GM21737 (cell line): ENCODE measurements around the gene FBXO7.

Source experiments
- ATAC-seq: cut with Tn5 transposase; IDR thresholded peaks from one replicate; pipeline ENCODE4 v1.9.1; 2021; ENCODE audit warnings: mild to moderate bottlenecking, moderate library complexity; ENCODE audit not compliant: unreplicated experiment

The FBXO7 gene

GRCh38 chr22:32531228-32531627 lies 56.6 kb downstream of the FBXO7 start:
- ATAC-seq, result no peak

GRCh38 chr22:32531931-32532819 lies 57.6 kb downstream of the FBXO7 start:
- ATAC-seq, result no peak

- no peak for ATAC-seq
These were observed 58.2 kb downstream of the FBXO7 start for GRCh38 chr22:32532820-32533128.

- ATAC-seq, result no peak
These were observed 58.9 kb downstream of the FBXO7 start for GRCh38 chr22:32533265-32534111.

- ATAC-seq, result no peak
These were observed 59.9 kb downstream of the FBXO7 start for GRCh38 chr22:32534252-32535235.

GRCh38 chr22:32535531-32536190 lies 61.0 kb downstream of the FBXO7 start:
- ATAC-seq, result no peak

GRCh38 chr22:32536352-32536751 lies 61.7 kb downstream of the FBXO7 start:
- ATAC-seq, result no peak

- ATAC-seq, result no peak
These were observed 63.9 kb downstream of the FBXO7 start for GRCh38 chr22:32538521-32538920.

GRCh38 chr22:32539631-32540421 lies 65.2 kb downstream of the FBXO7 start:
- ATAC-seq, result no peak

- ATAC-seq, result no peak
These were observed 66.9 kb downstream of the FBXO7 start for GRCh38 chr22:32541481-32541880.

- ATAC-seq, result no peak
These were observed 67.6 kb downstream of the FBXO7 start for GRCh38 chr22:32542066-32542676.

- no peak for ATAC-seq
These were observed 68.2 kb downstream of the FBXO7 start for GRCh38 chr22:32542677-32543357.

GRCh38 chr22:32544953-32545558 lies 70.4 kb downstream of the FBXO7 start:
- ATAC-seq, result no peak

GRCh38 chr22:32545801-32546200 lies 71.2 kb downstream of the FBXO7 start:
- no peak for ATAC-seq

- no peak for ATAC-seq
These were observed 71.9 kb downstream of the FBXO7 start for GRCh38 chr22:32546496-32546895.

- no peak for ATAC-seq
These were observed 72.3 kb downstream of the FBXO7 start for GRCh38 chr22:32546935-32547334.

GRCh38 chr22:32548039-32548438 lies 73.4 kb downstream of the FBXO7 start:
- no peak for ATAC-seq
